HG03342 (cell line): ENCODE data around the gene SNAPC3.
"Not testable (repeated sequence)": the region's sequence is repeated elsewhere in the genome, so short reads cannot be mapped to it uniquely, and the experiment has no call there.

Experiments used
- ATAC-seq: cut with Tn5 transposase; IDR thresholded peaks from one replicate; pipeline ENCODE4 v1.9.1; 2021; ENCODE audit warnings: mild to moderate bottlenecking, moderate library complexity; ENCODE audit not compliant: unreplicated experiment

The SNAPC3 gene

GRCh38 chr9:15421990-15422371 lies 695 bp upstream of the SNAPC3 start:
- ATAC-seq, result no peak

DNA sequence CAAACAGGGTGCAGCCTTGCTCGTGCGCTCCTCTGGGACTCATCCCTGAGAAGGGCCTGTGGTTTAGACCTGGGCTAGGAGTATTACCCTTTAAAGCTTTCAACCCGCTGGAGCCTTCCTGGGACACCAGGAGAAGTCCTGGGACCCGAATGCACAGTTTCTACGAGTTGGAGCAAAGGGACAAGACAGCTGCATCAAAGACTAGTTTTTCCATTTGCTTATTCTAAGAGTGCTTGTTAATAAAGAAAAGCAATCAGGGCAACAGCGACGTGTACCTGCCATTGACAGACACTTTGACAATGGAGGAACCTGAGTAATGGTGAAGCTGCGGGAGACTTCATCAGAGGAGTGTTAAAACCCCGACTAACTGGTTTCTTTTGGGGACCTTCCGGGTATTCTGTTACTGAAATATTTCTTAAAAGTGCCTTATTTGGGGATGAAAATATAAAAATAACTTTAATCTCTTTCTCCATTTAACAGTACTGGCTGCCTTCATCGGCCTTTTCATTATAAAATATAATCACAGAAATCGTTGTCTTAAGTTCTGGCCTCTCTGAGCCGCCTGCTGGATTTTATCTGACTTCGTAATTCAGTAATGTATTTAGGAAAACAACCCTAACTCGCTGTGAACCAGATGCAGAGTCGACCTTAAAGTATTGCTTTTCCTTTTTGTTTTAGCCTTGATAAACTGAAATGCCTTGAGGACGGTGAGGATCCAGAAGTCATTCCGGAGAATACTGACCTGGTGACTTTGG lies 732 bp downstream of the SNAPC3 start:
- no peak for ATAC-seq

GRCh38 chr9:15426019-15426418 lies 3.3 kb downstream of the SNAPC3 start:
- peak; percentile 35 for ATAC-seq

GRCh38 chr9:15427702-15428101 lies 5.0 kb downstream of the SNAPC3 start:
- not testable (repeated sequence) for ATAC-seq

- no peak for ATAC-seq
Measured at GRCh38 chr9:15430920-15431844, 8.5 kb downstream of the SNAPC3 start.

GRCh38 chr9:15433191-15433590 lies 10.5 kb downstream of the SNAPC3 start:
- no peak for ATAC-seq

DNA sequence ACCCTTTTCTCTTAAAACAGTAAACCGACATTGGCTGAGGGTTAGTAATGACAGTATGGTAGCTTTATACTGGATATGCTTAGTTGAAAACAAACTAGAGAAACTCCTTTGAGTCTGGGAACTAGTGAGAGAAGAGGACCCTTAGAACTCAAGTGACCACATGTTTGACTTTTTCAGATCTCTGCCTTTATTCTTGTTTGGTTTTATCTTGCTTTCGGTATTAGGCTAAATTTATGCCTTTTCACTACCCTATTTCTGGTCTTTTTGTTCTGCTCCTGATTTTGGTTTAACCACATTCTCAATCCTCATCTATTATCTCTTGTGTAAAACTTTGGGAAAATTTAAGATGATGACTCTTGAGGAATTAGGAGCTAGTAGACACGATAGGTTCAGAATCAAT lies 11.0 kb downstream of the SNAPC3 start:
- no peak for ATAC-seq

DNA sequence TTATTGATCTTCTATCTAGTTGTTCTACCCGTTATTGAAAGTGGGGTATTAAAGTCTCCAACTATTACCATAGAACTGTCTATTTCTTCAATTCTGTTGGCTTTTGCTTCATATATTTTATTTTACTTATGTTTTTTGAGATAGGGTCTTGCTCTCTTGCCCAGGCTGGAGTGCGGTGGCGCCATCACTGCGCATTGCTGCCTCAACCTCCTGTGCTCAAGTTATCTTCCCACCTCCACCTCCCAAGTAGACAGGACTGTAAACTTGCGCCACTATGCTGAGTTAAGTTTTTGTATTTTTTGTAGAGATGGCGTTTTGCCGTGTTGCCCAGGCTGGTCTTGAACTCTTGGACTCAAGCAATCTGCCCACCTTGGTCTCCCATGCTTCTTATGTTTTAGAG lies 16.2 kb downstream of the SNAPC3 start:
- ATAC-seq, result no peak

- not testable (repeated sequence) for ATAC-seq
Measured at GRCh38 chr9:15441841-15442240, 19.2 kb downstream of the SNAPC3 start.

- not testable (repeated sequence) for ATAC-seq
Measured at GRCh38 chr9:15442264-15442663, 19.6 kb downstream of the SNAPC3 start.

GRCh38 chr9:15444141-15444540 lies 21.5 kb downstream of the SNAPC3 start:
- ATAC-seq, result no peak

- ATAC-seq, result no peak
Measured at GRCh38 chr9:15453956-15454355, 31.3 kb downstream of the SNAPC3 start.

DNA sequence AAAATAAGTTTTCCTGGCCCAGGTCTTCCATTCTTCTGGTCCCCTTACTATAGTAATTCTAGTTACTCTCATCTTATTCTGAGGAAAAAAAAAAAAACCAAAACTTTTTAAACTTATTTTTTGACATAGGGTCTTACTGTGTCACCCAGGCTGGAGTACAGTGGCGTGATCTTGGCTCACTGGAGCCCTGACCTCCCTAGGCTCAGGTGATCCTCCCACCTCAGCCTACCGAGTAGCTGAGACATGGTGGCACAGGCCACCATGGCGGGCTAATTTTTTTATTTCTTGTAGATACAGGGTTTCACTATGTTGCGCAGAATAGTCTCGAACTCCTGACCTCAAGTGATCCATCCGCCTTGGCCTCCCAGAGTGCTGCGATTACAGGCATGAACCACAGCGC lies 38.4 kb downstream of the SNAPC3 start:
- ATAC-seq, result no peak

DNA sequence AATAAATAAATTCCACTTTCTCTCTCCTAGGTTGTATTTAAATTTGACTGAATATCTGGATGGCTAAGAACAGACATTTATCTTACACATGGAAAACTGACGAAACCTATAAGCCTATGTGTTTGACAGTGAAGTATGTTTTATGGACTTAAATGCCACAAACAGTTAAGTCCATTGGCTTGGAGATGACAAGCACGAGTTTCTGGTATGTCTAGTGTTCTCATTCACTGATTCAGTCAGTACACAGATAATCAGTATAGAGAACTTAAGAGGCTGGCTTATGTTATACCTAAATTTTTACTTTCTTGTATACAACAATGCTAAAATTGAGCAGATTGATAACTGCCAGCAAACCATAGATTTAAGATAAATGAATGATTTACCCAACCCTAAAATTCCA lies 38.9 kb downstream of the SNAPC3 start:
- ATAC-seq, result no peak

DNA sequence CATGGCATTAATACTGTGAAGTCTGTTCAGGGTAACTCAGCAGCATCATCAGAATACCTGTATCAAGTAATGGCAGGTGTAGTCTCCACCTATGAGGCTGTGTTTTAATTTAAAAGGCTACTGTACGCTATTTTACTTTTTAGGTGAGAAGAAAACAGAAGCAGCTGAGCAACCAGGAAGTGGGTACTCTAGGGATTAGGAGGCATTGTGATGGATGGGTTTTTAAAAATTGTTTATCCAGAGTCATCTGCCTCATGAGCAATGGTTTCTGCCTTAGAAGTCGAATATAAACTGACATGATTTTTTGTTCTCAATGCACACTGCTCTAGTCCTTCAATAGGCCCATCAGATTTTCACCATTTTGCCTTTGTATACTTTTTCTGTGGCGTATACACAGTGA lies 45.5 kb downstream of the SNAPC3 start:
- ATAC-seq, result no peak

DNA sequence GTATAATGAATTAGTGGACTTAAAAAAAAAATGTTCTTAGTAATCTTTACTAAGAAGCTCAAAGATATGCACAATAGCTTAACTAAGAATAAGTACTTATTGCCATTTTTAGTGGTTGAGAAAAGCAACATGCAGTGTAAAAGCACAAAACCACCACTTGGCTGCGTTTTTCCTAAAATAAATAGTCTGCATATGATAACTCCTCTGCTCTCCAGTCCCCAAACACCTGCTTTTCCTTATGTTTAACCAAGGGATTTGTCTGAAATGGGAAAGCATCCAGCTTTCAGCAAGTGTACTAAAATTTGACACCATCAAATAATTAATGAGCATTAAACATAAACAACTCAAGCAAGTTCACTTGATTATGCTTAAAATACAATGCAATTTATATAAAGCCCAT lies 46.7 kb downstream of the SNAPC3 start:
- ATAC-seq, result no peak

- no peak for ATAC-seq
Measured at GRCh38 chr9:15469862-15470261, 47.2 kb downstream of the SNAPC3 start.

GRCh38 chr9:15475923-15476536 lies 53.4 kb downstream of the SNAPC3 start:
- no peak for ATAC-seq

DNA sequence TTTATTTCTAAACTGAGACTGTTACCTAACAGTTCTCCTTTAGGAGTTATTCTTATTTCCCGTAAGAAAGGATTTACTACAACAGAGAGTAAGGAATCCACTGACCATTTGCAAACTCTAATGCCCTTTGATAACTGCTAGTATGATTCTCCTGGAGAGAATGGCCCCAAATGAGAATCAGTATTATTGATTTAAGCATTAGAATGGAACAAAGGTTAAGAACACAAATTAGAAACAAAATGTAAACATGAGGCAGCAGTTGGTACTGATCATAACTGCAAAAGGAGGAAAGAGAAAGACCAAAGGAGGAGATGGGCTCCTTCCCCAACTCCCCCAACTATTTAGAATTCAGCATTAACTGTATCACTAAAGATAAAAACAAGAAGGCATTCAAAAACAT lies 57.4 kb downstream of the SNAPC3 start:
- no peak for ATAC-seq

- no peak for ATAC-seq
Measured at GRCh38 chr9:15482146-15482545, 59.5 kb downstream of the SNAPC3 start.

DNA sequence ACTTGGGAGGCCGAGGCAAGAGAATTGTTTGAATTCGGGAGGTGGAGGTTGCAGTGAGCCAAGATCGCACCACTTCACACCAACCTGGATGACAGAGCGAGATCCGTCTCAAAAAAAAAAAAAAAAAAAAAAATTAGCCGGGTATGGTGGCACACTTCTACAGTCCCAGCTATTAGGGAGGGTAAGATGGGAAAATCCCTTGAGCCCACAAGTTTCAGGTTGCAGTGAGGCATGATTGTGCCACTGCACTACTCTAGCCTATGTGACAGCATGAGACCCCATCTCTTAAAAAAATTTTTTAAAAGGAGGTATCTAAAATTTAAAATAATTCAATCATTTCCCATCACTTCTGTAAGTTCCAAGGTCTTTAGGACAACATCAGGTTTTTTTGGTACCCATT lies 62.1 kb downstream of the SNAPC3 start:
- no peak for ATAC-seq
